Measurements from ENCODE around the gene SLAMF6. TPM values are rescaled to one million over a fixed set of nuclear protein-coding genes. Genes with fewer than 3 reads are reported as not detected.

SLAMF6 gene
- total and polyA plus RNA-seq, 10 of the 15 experiments (the other 5 are each of a cell fraction or from before 2014, with no cell fraction given) = 20.5 to 89.6 (median 36.5) TPM

- no peak for TF ChIP-seq HSF1 (IDR thresholded peaks at IDR 0.05; ENCODE audit: low read depth, low read length)
- no peak for TF ChIP-seq CHD2 (IDR thresholded peaks at IDR 0.05; ENCODE audit: borderline replicate concordance, low read depth, low read length)
- TF ChIP-seq NFIC (IDR thresholded peaks at IDR 0.05; ENCODE audit: low read depth, low read length) = peak; percentile 0; the same call in 1 of the 2 replicates
- no peak for TF ChIP-seq NFXL1 (IDR thresholded peaks at IDR 0.05; ENCODE audit: borderline replicate concordance)
- no peak for TF ChIP-seq SMAD1 (IDR thresholded peaks at IDR 0.05; ENCODE audit: low read depth, partially characterized antibody)
- TF ChIP-seq MEF2B (IDR thresholded peaks at IDR 0.05; ENCODE audit: partially characterized antibody, poor library complexity, severe bottlenecking) = no peak
- no peak for TF ChIP-seq TARDBP (IDR thresholded peaks at IDR 0.05; ENCODE audit: borderline replicate concordance)
- TF ChIP-seq CBX3 (IDR thresholded peaks at IDR 0.05; ENCODE audit: borderline replicate concordance, low read depth) = no peak
- TF ChIP-seq RAD21 (IDR thresholded peaks at IDR 0.05; ENCODE audit: insufficient read depth, low read depth, low read length) = no peak
- no peak for TF ChIP-seq RELA (IDR thresholded peaks at IDR 0.05; ENCODE audit: borderline replicate concordance, partially characterized antibody)
- no peak for TF ChIP-seq ZBTB4 (CRISPR knock-in tag; IDR thresholded peaks at IDR 0.05)
- TF ChIP-seq, protein P1, sequence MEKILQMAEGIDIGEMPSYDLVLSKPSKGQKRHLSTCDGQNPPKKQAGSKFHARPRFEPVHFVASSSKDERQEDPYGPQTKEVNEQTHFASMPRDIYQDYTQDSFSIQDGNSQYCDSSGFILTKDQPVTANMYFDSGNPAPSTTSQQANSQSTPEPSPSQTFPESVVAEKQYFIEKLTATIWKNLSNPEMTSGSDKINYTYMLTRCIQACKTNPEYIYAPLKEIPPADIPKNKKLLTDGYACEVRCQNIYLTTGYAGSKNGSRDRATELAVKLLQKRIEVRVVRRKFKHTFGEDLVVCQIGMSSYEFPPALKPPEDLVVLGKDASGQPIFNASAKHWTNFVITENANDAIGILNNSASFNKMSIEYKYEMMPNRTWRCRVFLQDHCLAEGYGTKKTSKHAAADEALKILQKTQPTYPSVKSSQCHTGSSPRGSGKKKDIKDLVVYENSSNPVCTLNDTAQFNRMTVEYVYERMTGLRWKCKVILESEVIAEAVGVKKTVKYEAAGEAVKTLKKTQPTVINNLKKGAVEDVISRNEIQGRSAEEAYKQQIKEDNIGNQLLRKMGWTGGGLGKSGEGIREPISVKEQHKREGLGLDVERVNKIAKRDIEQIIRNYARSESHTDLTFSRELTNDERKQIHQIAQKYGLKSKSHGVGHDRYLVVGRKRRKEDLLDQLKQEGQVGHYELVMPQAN (conservative IDR thresholded peaks at IDR 0.05) = no peak
- TF ChIP-seq, protein P2, sequence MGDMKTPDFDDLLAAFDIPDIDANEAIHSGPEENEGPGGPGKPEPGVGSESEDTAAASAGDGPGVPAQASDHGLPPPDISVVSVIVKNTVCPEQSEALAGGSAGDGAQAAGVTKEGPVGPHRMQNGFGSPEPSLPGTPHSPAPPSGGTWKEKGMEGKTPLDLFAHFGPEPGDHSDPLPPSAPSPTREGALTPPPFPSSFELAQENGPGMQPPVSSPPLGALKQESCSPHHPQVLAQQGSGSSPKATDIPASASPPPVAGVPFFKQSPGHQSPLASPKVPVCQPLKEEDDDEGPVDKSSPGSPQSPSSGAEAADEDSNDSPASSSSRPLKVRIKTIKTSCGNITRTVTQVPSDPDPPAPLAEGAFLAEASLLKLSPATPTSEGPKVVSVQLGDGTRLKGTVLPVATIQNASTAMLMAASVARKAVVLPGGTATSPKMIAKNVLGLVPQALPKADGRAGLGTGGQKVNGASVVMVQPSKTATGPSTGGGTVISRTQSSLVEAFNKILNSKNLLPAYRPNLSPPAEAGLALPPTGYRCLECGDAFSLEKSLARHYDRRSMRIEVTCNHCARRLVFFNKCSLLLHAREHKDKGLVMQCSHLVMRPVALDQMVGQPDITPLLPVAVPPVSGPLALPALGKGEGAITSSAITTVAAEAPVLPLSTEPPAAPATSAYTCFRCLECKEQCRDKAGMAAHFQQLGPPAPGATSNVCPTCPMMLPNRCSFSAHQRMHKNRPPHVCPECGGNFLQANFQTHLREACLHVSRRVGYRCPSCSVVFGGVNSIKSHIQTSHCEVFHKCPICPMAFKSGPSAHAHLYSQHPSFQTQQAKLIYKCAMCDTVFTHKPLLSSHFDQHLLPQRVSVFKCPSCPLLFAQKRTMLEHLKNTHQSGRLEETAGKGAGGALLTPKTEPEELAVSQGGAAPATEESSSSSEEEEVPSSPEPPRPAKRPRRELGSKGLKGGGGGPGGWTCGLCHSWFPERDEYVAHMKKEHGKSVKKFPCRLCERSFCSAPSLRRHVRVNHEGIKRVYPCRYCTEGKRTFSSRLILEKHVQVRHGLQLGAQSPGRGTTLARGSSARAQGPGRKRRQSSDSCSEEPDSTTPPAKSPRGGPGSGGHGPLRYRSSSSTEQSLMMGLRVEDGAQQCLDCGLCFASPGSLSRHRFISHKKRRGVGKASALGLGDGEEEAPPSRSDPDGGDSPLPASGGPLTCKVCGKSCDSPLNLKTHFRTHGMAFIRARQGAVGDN (IDR thresholded peaks at IDR 0.05) = no peak
- no peak for TF ChIP-seq YBX1 (IDR thresholded peaks at IDR 0.05)
Observed at GRCh38 chr1:160520999-160521398, 2.1 kb downstream of the SLAMF6 start (continued).
